ENCODE data around the gene SLC43A3. TPM values are rescaled to one million over a fixed set of nuclear protein-coding genes. Genes with fewer than 3 reads are reported as not detected.

The SLC43A3 gene
- total and polyA plus RNA-seq, 8 donors: 1.2 to 81.7 (median 12.7) TPM

DNA sequence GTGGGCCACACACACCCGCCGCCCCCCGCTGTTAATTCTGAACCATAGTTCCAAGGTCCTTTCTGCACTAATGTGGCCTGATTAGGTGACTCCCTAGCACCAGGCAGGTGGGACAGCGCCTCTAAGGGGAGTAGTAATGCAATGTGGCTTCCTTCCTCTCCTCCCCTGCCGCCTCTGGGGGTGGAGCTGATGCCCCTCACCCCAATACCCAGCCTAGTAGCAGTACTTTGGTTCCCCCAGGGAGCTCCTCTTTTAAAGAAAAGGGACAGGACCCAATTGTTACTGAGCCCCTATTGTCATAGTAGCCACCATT is 47.8 kb upstream of the SLC43A3 start:
- no peak overlapping the region for H3K4me3 ChIP-seq
- 65 to 85% (median 72%) methylated on average over 4 to 5 of the region's 5 CpGs for WGBS, 5 donors
- intact Hi-C loops (cut with DNase I; ENCODE audit: low total_unique reads): no loop called here
- H3K27ac ChIP-seq: no peak overlapping the region
- no peak for DNase-seq
- peaks cover 22 to 52% (median 33%) of the 10 kb centered on the region in 4 donors for H3K4me1 ChIP-seq
- no peaks in the 10 kb centered on the region for H3K36me3 ChIP-seq
- peaks cover 0 to 57% (median 8%) of the 10 kb centered on the region in 3 donors for H3K27me3 ChIP-seq
- no peak for TF ChIP-seq POLR2AphosphoS5 (IDR thresholded peaks at IDR 0.05)
- no peak for TF ChIP-seq CTCF (IDR thresholded peaks at IDR 0.05)
- TF ChIP-seq EP300 (IDR thresholded peaks at IDR 0.05): no peak
- TF ChIP-seq POLR2A (IDR thresholded peaks at IDR 0.05): no peak
- no peaks in the 10 kb centered on the region for H3K9me3 ChIP-seq

GRCh38 chr11:57474017-57474802 is 47.3 kb upstream of the SLC43A3 start:
- intact Hi-C loops (cut with DNase I; ENCODE audit: low total_unique reads): no loop called here
- Histone ChIP-seq H3K36me3 (no peaks in the 10 kb centered on the region), H3K9me3 (no peaks in the 10 kb centered on the region), H3K4me1 (peaks cover 22 to 46% (median 30%) of the 10 kb centered on the region in 4 donors), H3K27me3 (peaks cover 0 to 57% (median 8%) of the 10 kb centered on the region in 3 donors), H3K27ac (no peak overlapping the region), H3K4me3 (no peak overlapping the region)
- no peak for TF ChIP-seq EP300 (IDR thresholded peaks at IDR 0.05)
- TF ChIP-seq POLR2A (IDR thresholded peaks at IDR 0.05): no peak
- no peak for TF ChIP-seq POLR2AphosphoS5 (IDR thresholded peaks at IDR 0.05)
- DNase-seq: no peak
- WGBS, 5 donors: 52 to 69% (median 62%) methylated on average over 9 of the region's 9 CpGs

DNA sequence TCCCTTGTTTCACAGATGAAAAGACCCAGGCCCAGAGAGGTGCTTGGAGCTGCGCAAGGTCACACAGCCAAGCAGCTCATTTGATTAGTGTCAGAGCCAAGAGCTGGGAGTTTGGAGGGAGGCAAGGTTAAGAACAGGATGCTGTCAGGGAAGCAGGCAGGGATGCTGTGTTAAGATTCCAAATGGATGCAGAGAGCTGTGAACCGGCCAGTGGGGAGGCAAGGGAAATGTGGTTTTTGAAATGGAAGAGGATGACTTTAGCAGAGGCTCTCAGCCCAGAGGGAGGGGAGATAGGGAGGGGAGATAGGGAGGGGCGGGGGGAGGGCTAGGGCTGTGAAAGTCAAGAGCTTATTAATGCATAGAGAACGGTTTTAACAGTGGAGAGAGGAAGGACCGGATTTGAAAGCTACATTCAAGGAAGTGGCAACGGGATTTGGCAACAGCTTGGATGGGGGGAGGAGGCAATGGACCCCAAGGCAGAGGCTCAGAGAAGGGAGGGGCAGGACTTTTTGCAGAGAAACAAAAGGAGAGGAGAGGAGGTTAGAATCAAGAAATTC is 46.4 kb upstream of the SLC43A3 start:
- Histone ChIP-seq H3K27ac (no peak overlapping the region), H3K4me1 (peaks cover 22 to 46% (median 28%) of the 10 kb centered on the region in 4 donors), H3K4me3 (no peak overlapping the region), H3K9me3 (no peaks in the 10 kb centered on the region), H3K36me3 (no peaks in the 10 kb centered on the region), H3K27me3 (peaks cover 0 to 57% (median 8%) of the 10 kb centered on the region in 3 donors)
- intact Hi-C loops (cut with DNase I; ENCODE audit: low total_unique reads): no loop called here
- 57 to 70% (median 60%) methylated on average over 6 of the region's 6 CpGs for WGBS, 5 donors
- no peak for DNase-seq
- TF ChIP-seq EP300 (IDR thresholded peaks at IDR 0.05) (no peak), CTCF (IDR thresholded peaks at IDR 0.05) (no peak), POLR2A (IDR thresholded peaks at IDR 0.05) (no peak), POLR2AphosphoS5 (IDR thresholded peaks at IDR 0.05) (no peak)

DNA sequence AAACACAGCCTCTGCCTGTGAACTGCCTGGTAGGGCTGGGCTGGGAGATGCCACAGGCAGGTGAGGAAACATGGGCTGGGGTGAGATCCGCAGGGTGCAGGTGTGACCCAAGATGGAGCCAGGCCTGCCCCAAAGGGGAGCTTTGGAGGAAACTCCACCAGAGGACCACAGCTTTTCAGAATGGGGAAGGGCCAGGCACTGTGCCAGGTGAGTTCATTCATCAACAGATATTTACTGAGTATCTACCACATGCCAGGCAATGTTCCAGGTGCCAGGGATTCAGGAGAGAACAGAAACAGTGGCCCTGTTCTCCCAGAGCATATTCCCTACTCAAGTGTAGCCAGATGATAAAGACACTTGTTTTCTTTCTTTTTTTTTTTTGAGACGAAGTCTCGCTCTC is 44.6 kb upstream of the SLC43A3 start:
- Histone ChIP-seq H3K36me3 (no peaks in the 10 kb centered on the region), H3K27ac (no peak overlapping the region), H3K9me3 (no peaks in the 10 kb centered on the region), H3K4me1 (peaks cover 10 to 28% (median 13%) of the 10 kb centered on the region in 4 donors), H3K4me3 (no peak overlapping the region), H3K27me3 (peaks cover 0 to 47% (median 6%) of the 10 kb centered on the region in 3 donors)
- intact Hi-C loops (cut with DNase I; ENCODE audit: low total_unique reads): no loop called here
- peak in 1 of 2 donors; percentile 61 for DNase-seq
- no peak for TF ChIP-seq POLR2AphosphoS5 (IDR thresholded peaks at IDR 0.05)
- no peak for TF ChIP-seq EP300 (IDR thresholded peaks at IDR 0.05)
- no peak for TF ChIP-seq POLR2A (IDR thresholded peaks at IDR 0.05)
- TF ChIP-seq CTCF (IDR thresholded peaks at IDR 0.05): no peak
- WGBS, 5 donors: 61 to 83% (median 68%) methylated on average over 2 to 3 of the region's 3 CpGs

Data from stomach (tissue), 9 donors.